Smooth muscle cell (in vitro differentiated cells): ENCODE results near the gene TARS2. TPM values are rescaled to one million over a fixed set of nuclear protein-coding genes. Genes with fewer than 3 reads are reported as not detected.

ENCODE experiments used
- DNase-seq: peaks from one replicate; lab custom pipeline; 2025; ENCODE audit not compliant: unreplicated experiment; lab: John Stamatoyannopoulos, UW
- H2AFZ ChIP-seq: fragments of 200-600 bp; sonication (generic); 2 replicates; pipeline ENCODE4 v1.6.0; 2016; ENCODE audit warnings: antibody characterized with exemption, low read depth, mild to moderate bottlenecking
- H3F3A ChIP-seq: fragments of 200-600 bp; sonication (generic); 2 replicates; pipeline ENCODE4 v1.6.0; 2017; ENCODE audit warnings: antibody characterized with exemption, low read depth
- H3K27ac ChIP-seq: fragments of 200-600 bp; sonication (generic); 2 replicates; pipeline ENCODE4 v1.5.1; 2016; ENCODE audit warnings: low read depth, mild to moderate bottlenecking
- H3K27me3 ChIP-seq: fragments of 200-600 bp; sonication (generic); 2 replicates; pipeline ENCODE4 v1.6.1; 2016; ENCODE audit warnings: low read depth, mild to moderate bottlenecking
- H3K36me3 ChIP-seq: fragments of 200-600 bp; sonication (generic); 2 replicates; pipeline ENCODE4 v1.5.1; 2016; ENCODE audit warnings: low read depth
- H3K4me1 ChIP-seq: fragments of 200-600 bp; sonication (generic); 2 replicates; pipeline ENCODE4 v1.5.1; 2016; ENCODE audit warnings: low read depth
- H3K4me2 ChIP-seq: fragments of 200-600 bp; sonication (generic); 2 replicates; pipeline ENCODE4 v1.6.0; 2016; ENCODE audit warnings: mild to moderate bottlenecking
- H3K4me3 ChIP-seq: fragments of 200-600 bp; sonication (generic); 2 replicates; pipeline ENCODE4 v1.5.1; 2016; ENCODE audit warnings: mild to moderate bottlenecking
- H3K79me2 ChIP-seq: fragments of 200-600 bp; sonication (generic); 2 replicates; pipeline ENCODE4 v1.6.0; 2016; ENCODE audit warnings: low read depth, mild to moderate bottlenecking
- H3K9ac ChIP-seq: fragments of 200-600 bp; sonication (generic); 2 replicates; pipeline ENCODE4 v1.6.0; 2016; ENCODE audit warnings: low read depth
- H3K9me3 ChIP-seq: fragments of 200-600 bp; sonication (generic); replicated peaks from 2 replicates; pipeline ENCODE4 v1.5.1; 2016; ENCODE audit warnings: low read depth
- H4K20me1 ChIP-seq: fragments of 200-600 bp; sonication (generic); 2 replicates; pipeline ENCODE4 v1.6.0; 2016; ENCODE audit warnings: low read depth
- WGBS: methylation state at CpG from one replicate; pipeline ENCODE4 v1.1.7; 2016; ENCODE audit warnings: low lambda C conversion rate; 5-methylcytosine and 5-hydroxymethylcytosine counted together
- polyA plus RNA-seq: library from polyadenylated mRNA; unstranded; fragments of >200 nt; fragmentation: Nextera tagmentation; extraction: Ambion mirVana; gene quantifications from 2 replicates; pipeline ENCODE4 v1.2.1, GENCODE V29; 2016
- total RNA-seq: library from RNA; depleted of rRNA; stranded (reverse); fragments of >200 nt; gene quantifications from 2 replicates; pipeline ENCODE4 v1.2.3, GENCODE V29; 2014
- TF ChIP-seq, protein P1 (sequence below): fragments of 200-600 bp; sonication (generic); IDR thresholded peaks from 2 replicates; pipeline ENCODE4 v1.5.1; 2017; ENCODE audit warnings: borderline replicate concordance, mild to moderate bottlenecking, antibody characterized with exemption; ENCODE audit not compliant: insufficient read depth, poor library complexity, severe bottlenecking

The TARS2 gene
- total and polyA plus RNA-seq, 2 experiments from 2014 or later = 8.6 to 20.9 TPM

DNA sequence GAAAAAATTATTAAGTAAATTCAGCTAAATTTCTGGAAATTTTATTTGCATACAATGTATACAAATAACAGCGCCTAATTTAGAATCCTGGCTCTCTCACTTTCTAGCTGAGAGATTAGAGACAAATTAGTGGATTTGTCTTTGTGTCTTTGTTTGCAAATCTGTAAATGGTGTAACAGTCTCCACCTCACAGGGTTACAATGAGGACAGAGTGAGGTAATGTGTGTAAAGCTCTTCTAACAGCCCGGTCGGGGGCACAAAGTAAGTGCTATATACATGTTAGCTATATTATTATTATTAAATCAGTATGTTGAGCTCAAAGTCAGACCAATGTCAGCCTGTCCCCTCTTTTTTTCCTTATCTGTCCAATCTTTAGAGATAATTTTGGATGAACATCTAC, 57.0 kb downstream of the TARS2 start:
- TF ChIP-seq, protein P1, sequence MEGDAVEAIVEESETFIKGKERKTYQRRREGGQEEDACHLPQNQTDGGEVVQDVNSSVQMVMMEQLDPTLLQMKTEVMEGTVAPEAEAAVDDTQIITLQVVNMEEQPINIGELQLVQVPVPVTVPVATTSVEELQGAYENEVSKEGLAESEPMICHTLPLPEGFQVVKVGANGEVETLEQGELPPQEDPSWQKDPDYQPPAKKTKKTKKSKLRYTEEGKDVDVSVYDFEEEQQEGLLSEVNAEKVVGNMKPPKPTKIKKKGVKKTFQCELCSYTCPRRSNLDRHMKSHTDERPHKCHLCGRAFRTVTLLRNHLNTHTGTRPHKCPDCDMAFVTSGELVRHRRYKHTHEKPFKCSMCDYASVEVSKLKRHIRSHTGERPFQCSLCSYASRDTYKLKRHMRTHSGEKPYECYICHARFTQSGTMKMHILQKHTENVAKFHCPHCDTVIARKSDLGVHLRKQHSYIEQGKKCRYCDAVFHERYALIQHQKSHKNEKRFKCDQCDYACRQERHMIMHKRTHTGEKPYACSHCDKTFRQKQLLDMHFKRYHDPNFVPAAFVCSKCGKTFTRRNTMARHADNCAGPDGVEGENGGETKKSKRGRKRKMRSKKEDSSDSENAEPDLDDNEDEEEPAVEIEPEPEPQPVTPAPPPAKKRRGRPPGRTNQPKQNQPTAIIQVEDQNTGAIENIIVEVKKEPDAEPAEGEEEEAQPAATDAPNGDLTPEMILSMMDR = no peak

DNA sequence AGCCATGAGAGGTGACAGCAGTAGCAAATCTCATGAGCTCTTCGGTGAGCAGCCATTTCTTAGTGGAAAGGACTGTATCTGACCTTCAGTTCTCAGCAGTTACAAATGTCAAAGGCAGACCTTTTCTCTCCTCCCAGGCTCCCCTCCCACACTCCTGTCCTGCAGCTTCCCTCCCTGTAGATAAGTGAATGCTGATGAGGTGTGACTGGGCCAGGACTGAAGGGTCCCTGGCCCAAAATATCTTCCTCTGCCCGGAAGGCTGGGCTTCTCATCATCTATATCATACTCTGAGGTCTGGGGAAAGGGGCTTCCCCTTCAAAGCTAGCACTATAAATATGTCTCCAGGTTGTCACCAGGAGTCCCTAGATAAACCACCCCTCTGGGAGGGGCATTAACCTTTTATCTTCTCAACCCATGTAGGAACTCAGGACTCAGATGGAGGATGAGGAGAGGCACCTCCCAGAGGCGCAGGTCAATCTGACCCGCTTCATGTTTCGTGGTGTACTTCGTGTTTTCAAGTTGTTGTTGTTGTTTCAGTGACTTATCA, 58.3 kb downstream of the TARS2 start:
- Histone ChIP-seq H3F3A (peaks cover 12% of the 10 kb centered on the region), H3K27ac (no peak overlapping the region), H3K36me3 (no peaks in the 10 kb centered on the region), H3K79me2 (no peaks in the 10 kb centered on the region), H3K4me1 (no peaks in the 10 kb centered on the region), H4K20me1 (no peaks in the 10 kb centered on the region), H3K27me3 (no peaks in the 10 kb centered on the region), H3K4me3 (no peak overlapping the region), H3K9me3 (no peaks in the 10 kb centered on the region), H3K9ac (no peak overlapping the region), H3K4me2 (no peak overlapping the region), H2AFZ (no peak overlapping the region)
- 93% methylated on average over 6 of the region's 6 CpGs for WGBS
- DNase-seq = no peak
- TF ChIP-seq, protein P1 = no peak

More for the DNA sequence above, 57.0 kb downstream of the TARS2 start:
- DNase-seq = no peak
- H3F3A ChIP-seq = no peaks in the 10 kb centered on the region
- H3K27me3 ChIP-seq = no peaks in the 10 kb centered on the region
- H3K9ac ChIP-seq = no peak overlapping the region
- H3K79me2 ChIP-seq = no peaks in the 10 kb centered on the region
- no peak overlapping the region for H3K4me3 ChIP-seq
- no peaks in the 10 kb centered on the region for H3K4me1 ChIP-seq
- H4K20me1 ChIP-seq = no peaks in the 10 kb centered on the region
- no peak overlapping the region for H3K4me2 ChIP-seq
- H3K27ac ChIP-seq = no peak overlapping the region
- H3K36me3 ChIP-seq = no peaks in the 10 kb centered on the region
- WGBS = 90% methylated on average over 3 of the region's 3 CpGs
- H3K9me3 ChIP-seq = no peaks in the 10 kb centered on the region
- no peak overlapping the region for H2AFZ ChIP-seq

DNA sequence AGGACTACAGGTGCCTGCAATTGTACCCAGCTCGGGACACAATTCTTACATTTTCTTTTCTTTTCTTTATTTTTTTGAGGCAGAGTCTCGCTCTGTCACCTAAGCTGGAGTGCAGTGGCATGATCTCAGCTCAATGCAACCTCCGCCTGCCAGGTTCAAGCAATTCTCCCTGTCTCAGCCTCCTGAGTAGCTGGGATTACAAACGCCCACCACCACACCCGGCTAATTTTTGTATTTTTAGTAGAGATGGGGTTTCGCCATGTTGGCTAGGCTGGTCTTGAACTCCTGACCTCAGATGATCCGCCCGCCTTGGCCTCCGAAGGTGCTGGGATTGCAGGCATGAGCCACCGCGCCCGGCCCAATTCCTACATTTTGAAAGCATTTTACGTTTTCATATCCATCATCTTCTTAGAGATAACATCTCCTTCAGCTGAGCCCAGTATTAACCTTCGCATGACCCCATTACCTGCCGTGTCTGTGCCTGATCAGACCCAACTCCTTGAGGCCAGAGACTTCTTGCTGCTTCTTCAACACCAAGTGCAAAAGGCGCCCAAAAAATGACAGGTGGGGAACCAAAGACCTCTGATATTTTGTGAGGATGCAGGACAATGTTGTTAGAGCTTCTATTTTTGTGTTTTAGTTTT, 59.2 kb downstream of the TARS2 start:
- no peaks in the 10 kb centered on the region for H3K79me2 ChIP-seq
- DNase-seq = no peak
- H2AFZ ChIP-seq = no peak overlapping the region
- no peaks in the 10 kb centered on the region for H3K36me3 ChIP-seq
- no peaks in the 10 kb centered on the region for H4K20me1 ChIP-seq
- peaks cover 21% of the 10 kb centered on the region for H3F3A ChIP-seq
- WGBS = 93% methylated on average over 16 of the region's 16 CpGs
- H3K4me1 ChIP-seq = no peaks in the 10 kb centered on the region
- H3K4me3 ChIP-seq = no peak overlapping the region
- TF ChIP-seq, protein P1 = no peak
- no peak overlapping the region for H3K27ac ChIP-seq
- no peaks in the 10 kb centered on the region for H3K9me3 ChIP-seq
- no peak overlapping the region for H3K9ac ChIP-seq
- H3K27me3 ChIP-seq = no peaks in the 10 kb centered on the region
- H3K4me2 ChIP-seq = no peak overlapping the region

DNA sequence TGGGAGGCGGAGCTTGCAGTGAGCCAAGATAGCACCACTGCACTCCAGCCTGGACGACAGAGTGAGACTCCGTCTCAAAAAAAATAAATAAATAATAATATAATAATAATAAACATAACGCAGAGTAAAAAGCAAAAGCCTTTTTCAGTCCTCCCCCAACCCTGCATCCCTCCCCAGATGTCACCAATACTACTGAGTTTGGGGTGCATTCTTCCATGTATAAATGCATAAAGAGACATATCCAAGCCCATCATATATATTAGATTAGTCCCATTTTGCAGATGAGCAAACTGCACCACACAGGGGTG, 61.1 kb downstream of the TARS2 start:
- 77% methylated on average over 4 of the region's 4 CpGs for WGBS
- TF ChIP-seq, protein P1 = no peak

More for the DNA sequence above, 61.1 kb downstream of the TARS2 start:
- no peak overlapping the region for H2AFZ ChIP-seq
- no peak overlapping the region for H3K27ac ChIP-seq
- H3K9ac ChIP-seq = no peak overlapping the region
- H3K4me1 ChIP-seq = peaks cover 7% of the 10 kb centered on the region
- peak overlapping the region; percentile 94 for H3K4me2 ChIP-seq
- H4K20me1 ChIP-seq = no peaks in the 10 kb centered on the region
- DNase-seq = no peak
- no peaks in the 10 kb centered on the region for H3K27me3 ChIP-seq
- H3F3A ChIP-seq = peaks cover 29% of the 10 kb centered on the region
- H3K79me2 ChIP-seq = no peaks in the 10 kb centered on the region
- peak overlapping the region; percentile 63 for H3K4me3 ChIP-seq
- no peaks in the 10 kb centered on the region for H3K36me3 ChIP-seq
- H3K9me3 ChIP-seq = no peaks in the 10 kb centered on the region
